Adrenal gland (tissue), 12 donors: Measurements from ENCODE around the gene PPP5C. TPM values are rescaled to one million over a fixed set of nuclear protein-coding genes. Genes with fewer than 3 reads are reported as not detected.

Experiments
- DNase-seq, 7 donors: peaks; one replicate each; pipeline ENCODE4 v3.0.0-alpha.2; 2019 to 2020
- H3K27ac ChIP-seq, 5 donors: fragments of 200-600 bp; sonication (generic) in 4 of 5; 1 replicate in 3 of 5; 2 replicates in 2 of 5; pipeline versions ENCODE4 v1.5.1 to v1.8.0; 2016 to 2020; ENCODE audit warnings: mild to moderate bottlenecking in 1 of 5
- H3K27me3 ChIP-seq: fragments of 200-600 bp; 2 replicates; pipeline ENCODE4 v1.8.0; 2021
- H3K36me3 ChIP-seq, 2 donors: fragments of 200-600 bp; replicated peaks in 1 of 2; 1 replicate in 1 of 2; 2 replicates in 1 of 2; pipeline versions ENCODE4 v1.5.1 to v1.8.0; 2018 to 2022
- H3K4me1 ChIP-seq, 2 donors: fragments of 200-600 bp; replicated peaks in 1 of 2; 1 replicate in 1 of 2; 2 replicates in 1 of 2; pipeline versions ENCODE4 v1.5.1 to v1.8.0; 2018 to 2021
- H3K4me3 ChIP-seq, 4 donors: fragments of 200-600 bp; sonication (generic) in 3 of 4; one replicate each; pipeline ENCODE4 v1.5.1; 2016 to 2018
- H3K9me3 ChIP-seq, 3 donors: fragments of 200-600 bp; sonication (generic) in 1 of 3; replicated peaks in 1 of 3; 1 replicate in 2 of 3; 2 replicates in 1 of 3; pipeline versions ENCODE4 v1.5.1 to v1.8.0; 2016 to 2021
- POLR2A ChIP-seq, 2 donors: fragments of 450-650 bp; IDR thresholded peaks; one replicate each; pipeline ENCODE4 v1.6.1; 2017; ENCODE audit warnings: antibody characterized with exemption in 2 of 2, mild to moderate bottlenecking in 2 of 2, moderate library complexity in 1 of 2
- WGBS, 4 donors: extraction: QIAGEN DNeasy Blood & Tissue Kit in 2 of 4; methylation state at CpG; one replicate each; pipeline versions ENCODE4 v1.1.5 to v1.1.7; 2013 to 2017; 5-methylcytosine and 5-hydroxymethylcytosine counted together
- intact Hi-C, 2 donors: fragments of 100-400 bp; cut with DNase I; formaldehyde crosslinking; loops; one replicate each; pipeline versions ENCODE4 v1.14.1 to v1.15.0; 2022 to 2023
- polyA plus RNA-seq, 3 donors: library from polyadenylated mRNA; stranded (reverse); fragments of 200-250 nt in 2 of 3; fragments of 350-450 nt in 1 of 3; fragmentation: Illumina TruSeq in 1 of 3; extraction: RNeasy Lipid Tissue Mini Kit (QIAGEN cat#74804) in 1 of 3; gene quantifications; one replicate each; pipeline ENCODE4 v1.2.3, GENCODE V29; 2013 to 2014
- total RNA-seq, 9 donors: library from RNA; depleted of rRNA in 4 of 9; stranded (reverse); fragments of >200 nt in 4 of 9; fragments of 120-200 nt in 1 of 9; fragmentation: NEBNext Ultra II Directional in 1 of 9; extraction: Animal tissue kit (Norgen Biotek cat#: 25700) in 1 of 9; gene quantifications; one replicate each; pipeline versions ENCODE4 v1.1.0 to v1.2.4, GENCODE V29; 2013 to 2023
- TF ChIP-seq, protein P1 (sequence below), 6 experiments: fragments of 450-650 bp in 4 of 6; fragments of 200-600 bp in 2 of 6; sonication (generic) in 1 of 6; IDR thresholded peaks; 1 replicate in 5 of 6; 2 replicates in 1 of 6; pipeline versions ENCODE4 v1.5.1 to v1.8.0; 2016 to 2021; ENCODE audit warnings: antibody characterized with exemption in 6 of 6, mild to moderate bottlenecking in 2 of 6, moderate library complexity in 1 of 6
- donor health status: healthy with polysubstance abuse.
- donor health status: Bipolar disorder and iron deficiency.
- donor health status: DM: yes; HTN: yes; CAD: no.
- donor health status: DM: no; HTN: no; CAD: no.
- donor health status: DM: no; HTN: no; CAD: no.
- donor health status: DM: yes; HTN: yes; CAD: no.

The PPP5C gene
- total and polyA plus RNA-seq, 12 donors, result 42.3 to 135 (median 75.1) TPM

DNA sequence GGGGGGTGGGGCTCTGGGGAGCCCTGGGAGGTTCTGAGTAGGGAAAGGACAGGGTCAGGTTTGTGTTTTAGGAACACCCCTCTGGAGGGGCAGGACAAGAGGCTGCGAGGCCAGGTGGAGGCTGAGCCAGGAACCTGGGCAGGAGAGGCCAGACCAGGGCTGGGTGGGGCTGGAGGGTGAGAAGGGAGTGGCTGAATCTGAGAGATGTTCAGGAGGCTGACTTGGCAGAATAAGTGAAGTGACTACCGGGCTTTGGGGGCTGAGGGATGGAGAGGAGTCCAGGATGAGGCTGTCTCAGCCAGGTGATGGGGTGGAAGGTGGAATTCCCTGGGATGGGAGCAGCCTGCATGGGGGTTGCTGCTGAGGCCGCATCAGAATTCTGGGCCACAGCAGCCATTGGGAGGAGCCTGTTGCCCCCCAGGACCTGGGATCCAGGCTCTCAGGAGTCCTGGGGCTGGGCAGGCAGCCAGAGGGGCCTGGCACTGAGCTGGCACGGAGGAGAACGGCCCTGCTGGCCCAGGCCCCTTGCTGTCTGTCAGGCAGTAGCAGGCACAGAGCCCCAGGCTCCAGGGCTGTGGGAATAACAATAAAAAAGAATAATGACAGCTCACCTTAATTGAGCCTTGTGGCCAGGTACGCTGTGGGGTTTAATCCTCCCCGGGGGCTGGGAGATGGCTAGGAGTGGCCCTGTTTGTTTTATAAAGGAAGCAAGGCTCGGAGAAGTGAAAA, 3.3 kb downstream of the PPP5C start:
- no peak for TF ChIP-seq POLR2A (IDR thresholded peaks at IDR 0.05)
- TF ChIP-seq, protein P1, sequence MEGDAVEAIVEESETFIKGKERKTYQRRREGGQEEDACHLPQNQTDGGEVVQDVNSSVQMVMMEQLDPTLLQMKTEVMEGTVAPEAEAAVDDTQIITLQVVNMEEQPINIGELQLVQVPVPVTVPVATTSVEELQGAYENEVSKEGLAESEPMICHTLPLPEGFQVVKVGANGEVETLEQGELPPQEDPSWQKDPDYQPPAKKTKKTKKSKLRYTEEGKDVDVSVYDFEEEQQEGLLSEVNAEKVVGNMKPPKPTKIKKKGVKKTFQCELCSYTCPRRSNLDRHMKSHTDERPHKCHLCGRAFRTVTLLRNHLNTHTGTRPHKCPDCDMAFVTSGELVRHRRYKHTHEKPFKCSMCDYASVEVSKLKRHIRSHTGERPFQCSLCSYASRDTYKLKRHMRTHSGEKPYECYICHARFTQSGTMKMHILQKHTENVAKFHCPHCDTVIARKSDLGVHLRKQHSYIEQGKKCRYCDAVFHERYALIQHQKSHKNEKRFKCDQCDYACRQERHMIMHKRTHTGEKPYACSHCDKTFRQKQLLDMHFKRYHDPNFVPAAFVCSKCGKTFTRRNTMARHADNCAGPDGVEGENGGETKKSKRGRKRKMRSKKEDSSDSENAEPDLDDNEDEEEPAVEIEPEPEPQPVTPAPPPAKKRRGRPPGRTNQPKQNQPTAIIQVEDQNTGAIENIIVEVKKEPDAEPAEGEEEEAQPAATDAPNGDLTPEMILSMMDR (IDR thresholded peaks at IDR 0.05), result no peak
- WGBS, 4 donors, result 20 to 30% (median 24%) methylated on average over 6 to 8 of the region's 8 CpGs
- Histone ChIP-seq H3K27ac (peak overlapping the region; percentile 0 to 82 (median 75)), H3K36me3 (peaks cover 0 to 19% of the 10 kb centered on the region in 2 donors), H3K4me1 (peaks cover 35 to 59% of the 10 kb centered on the region in 2 donors), H3K9me3 (no peaks in the 10 kb centered on the region), H3K4me3 (no peak overlapping the region), H3K27me3 (no peaks in the 10 kb centered on the region)
- DNase-seq, result peak in 2 of 7 donors; percentile 32 to 45
- intact Hi-C loops, result no loop called here

- Histone ChIP-seq H3K4me3 (no peak overlapping the region), H3K27ac (peak overlapping the region; percentile 0 to 82 (median 75)), H3K36me3 (peaks cover 0 to 19% of the 10 kb centered on the region in 2 donors), H3K9me3 (no peaks in the 10 kb centered on the region), H3K4me1 (peaks cover 35 to 64% of the 10 kb centered on the region in 2 donors), H3K27me3 (no peaks in the 10 kb centered on the region)
- no peak for TF ChIP-seq POLR2A (IDR thresholded peaks at IDR 0.05)
- TF ChIP-seq, protein P1 (IDR thresholded peaks at IDR 0.05), result no peak
- intact Hi-C loops, result no loop called here
- WGBS, 4 donors, result 19 to 56% (median 29%) methylated on average over 3 to 8 of the region's 8 CpGs
- peak in 3 of 7 donors; percentile 48 to 60 (median 53) for DNase-seq
Observed at GRCh38 chr19:46350758-46351159, 3.9 kb downstream of the PPP5C start.

DNA sequence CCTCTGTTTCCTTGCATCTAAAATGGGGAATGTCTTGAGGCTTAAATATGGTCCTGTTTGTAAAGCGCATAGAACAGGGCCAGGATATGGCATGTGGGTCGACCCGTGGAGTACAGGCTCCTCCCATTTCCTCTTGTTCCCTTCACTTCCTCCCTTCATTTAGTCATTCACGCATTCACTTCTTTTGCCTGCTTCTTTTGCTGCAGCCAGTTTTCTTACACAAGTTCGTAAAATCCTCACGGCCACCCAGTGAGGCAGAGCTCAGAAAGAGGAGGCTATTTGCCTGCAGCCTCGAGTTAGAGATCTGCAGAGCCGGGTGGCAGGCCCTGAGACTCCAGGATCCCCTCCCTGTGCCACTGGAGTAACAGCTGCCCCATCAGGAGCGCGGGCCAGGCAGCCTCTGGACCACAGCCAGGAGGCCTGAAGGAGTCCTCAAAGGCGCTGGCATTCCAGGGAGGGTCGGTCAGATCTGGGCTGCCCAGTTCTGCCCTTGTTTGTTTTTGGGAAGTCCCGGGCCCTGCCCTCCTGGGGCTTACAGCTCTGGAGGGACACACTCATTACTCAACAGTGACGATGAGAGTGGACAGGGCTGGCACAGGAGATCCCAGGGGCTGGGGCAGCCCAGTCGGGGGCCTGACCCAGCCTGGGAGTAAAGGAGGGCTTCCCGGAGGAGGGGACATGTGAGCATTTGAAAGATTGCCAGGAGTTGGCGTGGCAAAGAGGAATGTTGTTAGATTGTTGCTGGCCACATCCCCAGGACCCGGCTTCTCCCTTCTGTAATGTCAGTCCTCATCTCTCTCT, 4.6 kb downstream of the PPP5C start:
- Histone ChIP-seq H3K4me1 (peaks cover 35 to 61% of the 10 kb centered on the region in 2 donors), H3K4me3 (no peak overlapping the region), H3K27ac (peak overlapping the region in 4 of 5 donors; percentile 36 to 82 (median 76)), H3K9me3 (no peaks in the 10 kb centered on the region), H3K36me3 (peaks cover 0 to 19% of the 10 kb centered on the region in 2 donors), H3K27me3 (no peaks in the 10 kb centered on the region)
- TF ChIP-seq, protein P1 (IDR thresholded peaks at IDR 0.05), result no peak
- no peak for TF ChIP-seq POLR2A (IDR thresholded peaks at IDR 0.05)
- 24 to 31% (median 25%) methylated on average over 11 to 18 of the region's 18 CpGs for WGBS, 4 donors
- DNase-seq, result peak in 6 of 7 donors; percentile 61 to 79 (median 74)
- intact Hi-C loops, result no loop called here
